Fibroblast of skin of left quadriceps (primary cell): ENCODE data around the gene OR2B2.
"Not testable (repeated sequence)": the region's sequence is repeated elsewhere in the genome, so short reads cannot be mapped to it uniquely, and the experiment has no call there.

ENCODE experiments used
- DNase-seq, 2 experiments: peaks; one replicate each; pipeline ENCODE4 v3.0.0-alpha.2; 2013; ENCODE audit warnings: low read depth in 2 of 2

Gene OR2B2

DNA sequence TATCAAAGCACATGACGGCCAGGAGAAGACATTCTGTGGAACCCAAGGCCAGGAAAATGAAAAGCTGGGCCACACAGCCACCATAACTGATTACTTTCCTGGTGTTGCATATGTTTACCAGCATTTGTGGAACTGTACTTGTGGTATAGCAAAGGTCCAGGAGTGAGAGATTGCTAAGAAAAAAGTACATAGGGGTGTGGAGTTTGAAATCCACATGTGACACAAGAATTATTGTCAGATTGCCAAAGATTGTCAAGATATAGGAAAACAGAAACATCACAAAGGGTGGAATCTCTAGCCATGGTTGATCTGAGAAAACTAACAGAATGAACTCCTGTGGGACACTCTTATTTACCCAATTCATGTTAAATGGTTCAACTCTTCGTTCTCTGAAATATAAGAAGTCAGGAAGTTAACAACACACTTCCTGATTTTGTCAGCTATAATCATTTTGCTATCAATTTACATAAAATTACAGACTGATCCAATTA is at the start of gene OR2B2:
Gene OR2B2 (minus strand): TSS at position 441 of the 491 bp plus-strand sequence. CDS start 77 bp downstream, at position 364.
- no peak for DNase-seq

DNA sequence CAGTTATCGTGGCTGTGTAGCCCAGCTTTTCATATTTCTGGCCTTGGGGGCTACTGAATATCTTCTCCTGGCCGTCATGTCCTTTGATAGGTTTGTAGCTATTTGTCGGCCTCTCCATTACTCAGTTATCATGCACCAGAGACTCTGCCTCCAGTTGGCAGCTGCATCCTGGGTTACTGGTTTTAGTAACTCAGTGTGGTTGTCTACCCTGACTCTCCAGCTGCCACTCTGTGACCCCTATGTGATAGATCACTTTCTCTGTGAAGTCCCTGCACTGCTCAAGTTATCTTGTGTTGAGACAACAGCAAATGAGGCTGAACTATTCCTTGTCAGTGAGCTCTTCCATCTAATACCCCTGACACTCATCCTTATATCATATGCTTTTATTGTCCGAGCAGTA is 45.3 kb upstream of the OR2B2 start:
- DNase-seq = no peak

DNA sequence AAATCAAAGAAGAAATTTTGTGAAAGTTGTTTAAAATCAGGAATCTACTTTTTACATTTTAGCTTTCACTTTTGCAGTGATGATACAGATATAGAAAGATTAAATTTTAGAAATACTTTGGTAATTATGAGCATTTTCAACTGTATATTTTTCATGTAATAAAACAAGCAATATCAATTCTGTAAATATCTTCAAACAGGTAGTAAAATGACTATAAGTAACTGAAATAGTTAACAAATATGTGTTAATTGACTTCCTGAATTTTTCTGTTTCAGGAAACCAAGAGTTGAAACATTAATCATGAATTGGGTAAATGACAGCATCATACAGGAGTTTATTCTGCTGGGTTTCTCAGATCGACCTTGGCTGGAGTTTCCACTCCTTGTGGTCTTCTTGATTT is 44.7 kb upstream of the OR2B2 start, which contains the start of gene OR2B6:
Gene OR2B6 (plus strand): TSS at position 301 of the 400 bp plus-strand sequence. CDS start 0 bp downstream, at position 301.
- no peak for DNase-seq

DNA sequence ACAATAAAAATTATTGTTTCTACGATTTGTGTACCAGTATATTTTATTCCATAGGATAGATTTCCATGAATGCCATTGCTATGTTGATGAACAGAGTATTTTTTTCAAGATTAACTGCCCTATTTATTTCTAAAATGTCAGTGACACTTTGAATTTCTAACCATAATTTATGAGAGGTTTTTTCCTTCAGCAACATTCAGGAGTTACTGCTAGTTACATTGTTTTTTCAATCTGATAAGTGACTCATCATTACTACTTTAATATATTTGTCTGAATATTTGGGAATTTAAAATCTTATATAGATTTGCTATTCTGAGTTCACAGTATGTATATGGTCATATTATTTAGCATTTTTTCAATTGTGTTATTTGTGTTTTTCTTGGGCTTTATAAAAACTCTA is 38.8 kb upstream of the OR2B2 start:
- DNase-seq = no peak

DNA sequence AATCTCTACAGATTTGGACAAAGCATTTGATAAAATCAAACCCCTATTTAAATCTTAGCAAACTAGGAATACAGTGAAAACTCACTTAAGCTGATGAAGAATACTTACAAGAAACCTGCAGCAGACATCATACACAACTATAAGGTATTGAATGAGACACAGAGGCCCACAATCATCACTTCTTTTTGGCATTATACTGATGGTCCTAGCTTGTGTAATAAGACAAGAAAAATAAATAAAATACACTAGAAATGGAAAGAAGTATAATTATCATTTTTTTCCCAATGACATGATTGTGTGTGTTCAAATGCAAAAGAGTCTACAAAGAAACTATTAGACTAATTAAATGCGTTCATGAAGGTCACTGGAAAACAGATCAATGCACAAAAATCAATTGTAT is 36.0 kb upstream of the OR2B2 start:
- DNase-seq = no peak

DNA sequence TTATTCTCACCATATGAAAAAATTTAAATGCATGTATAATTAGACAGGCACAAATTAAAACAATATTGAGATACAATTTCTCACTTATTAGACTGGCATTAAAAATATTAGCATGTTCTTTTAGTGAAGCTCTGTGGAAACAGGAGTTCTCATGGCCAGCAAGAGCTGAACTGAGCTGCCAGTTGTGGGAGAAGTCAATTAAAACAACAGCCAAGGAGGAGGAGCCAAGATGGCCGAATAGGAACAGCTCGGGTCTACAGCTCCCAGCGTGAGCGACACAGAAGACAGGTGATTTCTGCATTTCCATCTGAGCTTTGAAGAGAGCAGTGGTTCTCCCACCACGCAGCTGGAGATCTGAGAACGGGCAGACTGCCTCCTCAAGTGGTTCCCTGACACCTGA is 30.9 kb upstream of the OR2B2 start:
- DNase-seq = not testable (repeated sequence)

DNA sequence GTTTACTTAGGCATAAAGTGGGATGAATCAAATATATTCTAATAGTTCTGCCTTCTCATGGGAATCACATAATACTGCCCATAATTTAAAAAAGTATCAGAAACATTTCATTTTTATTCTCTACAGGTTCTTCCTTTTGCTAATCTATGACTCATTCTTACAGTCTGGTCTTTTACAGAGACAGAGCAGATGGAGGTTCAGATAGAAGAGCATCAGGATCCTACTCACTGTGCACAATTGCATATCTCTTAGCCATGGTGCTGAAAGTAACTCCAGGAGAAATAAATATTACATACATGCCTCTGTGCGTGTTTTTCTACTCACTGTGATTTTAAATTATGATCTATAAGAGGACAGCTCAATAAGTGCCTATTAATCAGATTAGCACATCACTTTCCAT is 28.6 kb upstream of the OR2B2 start:
- DNase-seq = no peak

DNA sequence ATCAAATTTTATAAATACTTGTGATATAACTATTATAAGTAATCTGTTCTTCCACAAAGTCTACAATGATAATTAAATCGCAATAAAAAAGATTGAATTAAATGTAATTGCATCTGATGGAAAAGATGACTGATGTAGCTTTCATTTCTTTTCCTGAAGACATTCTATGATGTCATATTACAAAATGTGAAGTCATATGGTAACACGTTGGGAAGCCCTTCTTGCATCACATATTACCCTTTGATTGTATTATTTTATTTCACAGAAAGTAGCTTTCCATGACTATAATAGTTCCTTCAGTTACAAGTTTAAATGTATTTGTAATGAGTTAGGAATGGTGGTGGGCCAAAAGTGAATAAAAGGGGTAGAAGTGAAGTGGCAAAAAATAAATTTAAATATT is 19.0 kb upstream of the OR2B2 start:
- DNase-seq = no peak

DNA sequence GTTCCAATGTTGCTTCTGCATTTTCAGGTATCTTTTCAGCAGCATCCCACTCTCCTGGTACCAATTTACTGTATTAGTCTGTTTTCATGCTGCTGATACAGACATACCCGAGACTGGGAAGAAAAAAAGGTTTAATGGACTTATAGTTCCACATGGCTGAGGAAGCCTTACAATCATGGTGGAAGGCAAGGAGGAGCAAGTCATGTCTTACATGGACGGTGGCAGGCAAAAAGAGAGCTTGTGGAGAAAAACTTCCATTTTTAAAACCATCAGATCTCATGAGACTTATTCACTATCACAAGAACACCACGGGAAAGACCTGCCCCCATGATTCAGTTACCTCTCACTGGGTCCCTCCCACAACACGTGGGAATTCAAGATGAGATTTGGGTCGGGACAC is 17.7 kb upstream of the OR2B2 start:
- not testable (repeated sequence) for DNase-seq

DNA sequence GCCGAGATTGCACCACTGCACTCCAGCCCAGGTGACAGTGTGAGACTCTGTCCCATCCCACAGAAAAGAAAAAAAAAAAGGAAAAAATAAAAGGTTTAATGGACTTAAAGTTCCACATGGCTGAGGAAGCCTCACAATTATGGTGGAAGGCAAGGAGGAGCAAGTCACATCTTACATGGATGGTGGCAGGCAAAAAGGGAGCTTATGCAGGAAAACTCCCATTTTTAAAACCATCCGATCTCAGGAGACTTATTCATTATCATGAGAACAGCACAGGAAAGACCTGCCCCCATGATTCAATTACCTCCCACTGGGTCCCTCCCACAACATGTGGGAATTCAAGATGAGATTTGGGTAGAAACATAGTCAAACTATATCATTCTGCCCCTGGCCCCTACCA is 15.8 kb upstream of the OR2B2 start:
- not testable (repeated sequence) for DNase-seq

DNA sequence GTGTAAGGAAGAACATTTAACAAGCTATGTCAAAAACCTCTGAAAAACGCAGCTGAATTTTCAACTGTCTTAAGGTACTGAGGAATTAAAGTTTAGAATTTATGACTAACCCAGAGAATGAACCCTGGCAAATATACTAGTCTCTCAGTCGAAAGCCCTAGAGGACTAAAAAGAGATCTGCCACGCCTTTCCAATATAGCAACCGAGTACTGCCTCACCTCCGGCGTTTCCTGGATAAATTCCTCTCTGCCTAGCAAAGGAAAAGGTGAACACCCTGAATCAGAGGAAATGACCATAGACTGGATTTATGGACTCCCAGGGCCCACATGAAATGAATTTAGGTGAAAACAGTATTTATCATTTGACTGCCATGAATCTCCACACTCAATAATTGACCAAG is 12.0 kb upstream of the OR2B2 start:
- no peak for DNase-seq

DNA sequence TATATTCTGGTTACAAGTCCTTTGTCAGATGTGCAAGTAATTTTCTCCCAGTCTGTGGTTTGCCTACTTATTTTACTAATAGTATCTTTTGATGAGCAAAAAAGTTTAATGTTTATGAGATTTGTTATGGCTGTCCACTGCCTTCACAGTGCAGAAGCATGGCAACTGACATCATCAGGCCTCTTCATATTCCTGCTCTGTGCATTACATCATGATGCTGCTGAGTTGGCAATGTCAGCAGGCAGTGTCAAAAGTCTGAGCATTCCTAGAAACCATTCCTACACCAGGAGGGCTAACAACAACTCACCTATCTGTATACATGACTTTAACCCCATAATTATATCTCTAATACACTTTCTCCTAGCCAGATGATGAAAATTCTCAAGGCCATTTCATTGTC is 10.8 kb upstream of the OR2B2 start:
- no peak for DNase-seq

DNA sequence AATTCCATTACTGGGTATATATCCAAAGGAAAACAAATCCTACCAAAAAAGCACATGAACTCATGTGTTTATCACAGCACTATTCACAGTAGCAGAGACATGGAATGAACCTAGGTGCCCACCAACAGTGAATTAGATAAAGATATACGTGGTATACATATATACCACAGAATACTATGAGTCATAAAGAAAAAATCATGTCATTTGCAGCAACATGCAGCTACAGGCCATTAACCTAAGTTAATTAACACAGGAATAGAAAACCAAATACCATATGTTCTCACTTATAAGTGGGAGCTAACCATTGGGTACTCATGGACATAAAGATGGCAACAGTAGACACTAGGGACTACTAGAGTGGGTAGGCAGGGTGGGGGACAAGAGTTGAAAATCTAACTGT is 4.2 kb downstream of the OR2B2 start:
- DNase-seq = no peak

DNA sequence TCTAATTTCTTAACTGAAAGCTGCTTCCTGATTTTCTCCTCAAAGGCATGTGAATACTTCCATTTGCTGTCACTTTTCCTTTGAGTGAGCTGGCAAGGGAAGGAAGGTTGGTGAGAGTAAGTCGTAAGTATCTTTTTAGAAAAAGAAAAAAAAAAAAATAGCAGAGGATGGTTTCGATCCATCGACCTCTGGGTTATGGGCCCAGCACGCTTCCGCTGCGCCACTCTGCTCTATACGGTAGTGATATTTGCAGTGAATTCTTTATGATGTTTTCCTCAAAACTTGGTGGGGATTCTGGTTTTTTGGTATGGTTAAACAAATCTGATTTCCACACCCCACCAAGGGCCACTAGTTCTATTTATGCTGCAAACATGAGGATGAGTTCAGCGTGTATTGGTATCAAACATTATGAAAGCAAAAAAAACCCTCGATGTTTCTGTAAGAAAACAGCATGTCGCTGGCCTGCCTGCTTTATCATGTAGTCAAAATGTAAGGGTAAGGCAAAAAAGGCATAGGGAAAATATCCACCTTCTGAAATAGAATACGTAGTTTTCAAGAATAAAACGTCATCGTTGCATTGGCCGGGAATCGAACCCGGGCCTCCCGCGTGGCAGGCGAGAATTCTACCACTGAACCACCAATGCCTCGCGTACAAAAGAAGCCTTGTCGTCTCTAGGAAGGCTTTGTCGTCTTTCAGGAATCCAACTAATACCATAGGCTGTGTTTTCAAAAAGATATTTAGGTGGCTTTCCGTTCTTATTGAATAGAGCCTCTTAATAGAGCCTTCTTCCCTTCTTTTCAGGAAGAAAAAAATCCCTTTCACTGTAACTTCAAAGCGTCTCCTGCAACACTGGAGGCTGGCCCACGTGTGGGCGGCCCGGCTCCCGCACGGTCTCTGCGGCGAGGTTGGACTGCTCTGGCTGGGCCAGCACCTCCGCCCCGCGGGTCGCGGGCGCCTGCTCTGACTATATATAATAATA is 9.6 kb downstream of the OR2B2 start:
- peak; percentile 56 to 65 for DNase-seq

DNA sequence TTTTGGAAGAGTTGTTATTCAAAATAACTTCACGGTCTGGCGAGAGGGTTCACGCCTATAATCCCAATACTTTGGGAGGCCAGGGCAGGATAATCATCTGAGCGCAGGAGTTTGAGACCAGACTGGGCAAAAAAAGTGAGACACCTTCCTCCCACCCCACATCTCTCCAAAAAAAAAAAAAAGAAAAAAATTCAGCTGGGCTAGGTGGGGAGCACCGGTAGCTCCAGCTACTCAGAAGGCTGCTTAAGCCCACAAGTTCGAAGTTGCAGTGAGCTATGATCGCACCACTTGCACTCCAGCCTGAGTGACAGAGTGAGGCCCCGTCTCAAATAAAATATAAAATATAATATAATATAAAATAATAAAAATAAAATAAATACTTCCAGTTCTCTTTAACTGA is 10.4 kb downstream of the OR2B2 start:
- DNase-seq = no peak

DNA sequence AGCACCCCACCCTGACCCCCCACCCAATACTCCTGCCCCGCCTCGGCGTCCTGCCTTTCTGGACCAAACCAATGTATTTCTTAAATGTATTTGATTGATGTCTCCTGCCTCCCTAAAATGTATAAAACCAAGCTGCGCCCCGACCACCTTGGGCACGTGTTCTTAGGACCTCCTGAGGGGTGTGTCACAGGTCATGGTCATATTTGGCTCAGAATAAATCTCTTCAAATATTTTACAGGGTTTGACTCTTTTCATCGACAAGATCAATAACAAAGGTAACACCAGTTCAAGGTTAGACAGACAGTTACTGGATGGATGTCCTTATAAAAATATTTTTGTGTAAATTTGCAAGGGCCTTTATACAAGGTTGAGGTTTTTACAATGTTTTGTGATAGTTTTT is 12.0 kb downstream of the OR2B2 start:
- DNase-seq = not testable (repeated sequence)

DNA sequence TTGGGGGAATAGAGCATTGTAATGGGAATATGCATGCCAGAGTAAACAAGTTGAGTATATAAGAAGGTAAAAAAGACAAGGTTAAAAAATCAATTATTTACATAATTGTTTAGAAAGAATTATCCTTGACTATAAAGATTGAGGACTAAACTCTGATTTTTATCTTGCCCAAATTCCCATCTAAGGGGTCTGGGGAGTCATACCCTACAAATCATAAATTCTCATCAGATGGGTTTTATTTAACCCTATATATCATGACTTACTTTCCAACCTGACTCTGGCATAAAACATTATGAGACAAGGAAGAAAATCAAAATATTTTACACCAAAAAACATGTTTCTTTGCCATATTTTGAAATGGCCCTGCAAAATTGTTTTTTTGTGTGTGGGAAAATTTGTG is 12.7 kb downstream of the OR2B2 start:
- DNase-seq = no peak

DNA sequence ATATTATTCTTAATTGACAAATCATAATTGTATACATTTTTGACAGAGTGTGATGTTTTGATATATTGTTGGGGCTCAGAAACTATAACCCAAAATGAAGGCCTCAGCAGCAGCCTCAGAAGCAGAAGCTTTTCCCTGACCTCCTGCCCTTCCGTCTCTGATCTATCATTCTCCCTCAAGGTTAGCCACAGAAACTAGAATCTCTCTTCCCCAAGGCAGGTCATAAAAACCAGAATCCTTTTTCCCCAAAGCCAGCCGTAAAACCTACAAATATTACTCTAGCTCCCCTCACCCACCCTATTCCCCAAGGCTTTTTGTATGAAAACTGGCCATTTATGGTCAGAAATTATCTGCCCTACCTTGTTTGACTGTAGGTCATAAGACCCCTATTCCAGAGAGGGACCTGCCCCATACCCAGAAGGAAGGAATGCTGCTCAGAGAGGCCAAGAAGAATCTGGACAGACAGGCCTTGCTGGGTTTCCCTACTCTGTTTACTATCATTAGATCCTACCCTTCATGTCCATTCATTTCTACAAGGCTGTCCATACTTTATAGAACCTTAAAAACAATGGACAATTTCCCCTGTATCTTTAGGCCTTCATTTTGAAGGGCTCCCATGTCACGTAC is 14.5 kb downstream of the OR2B2 start:
- DNase-seq = no peak

DNA sequence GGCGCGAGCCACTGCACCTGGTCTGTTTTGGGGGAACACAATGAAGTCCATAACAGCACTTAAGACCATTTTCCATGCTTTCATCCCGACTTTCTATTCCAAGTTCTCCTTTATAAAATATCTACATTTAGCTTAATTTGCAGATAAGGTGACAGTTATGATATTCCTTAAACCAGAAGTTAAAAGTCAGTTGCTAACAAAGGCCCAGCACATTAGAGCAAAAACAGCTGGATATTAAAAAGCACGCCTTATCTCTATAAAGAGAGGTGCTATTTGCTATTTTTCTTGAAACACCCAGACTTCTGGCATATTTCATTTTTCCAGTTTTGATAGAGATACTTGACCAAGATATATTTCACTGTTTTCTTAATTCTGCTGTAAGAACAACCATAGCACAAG is 15.8 kb downstream of the OR2B2 start:
- no peak for DNase-seq

DNA sequence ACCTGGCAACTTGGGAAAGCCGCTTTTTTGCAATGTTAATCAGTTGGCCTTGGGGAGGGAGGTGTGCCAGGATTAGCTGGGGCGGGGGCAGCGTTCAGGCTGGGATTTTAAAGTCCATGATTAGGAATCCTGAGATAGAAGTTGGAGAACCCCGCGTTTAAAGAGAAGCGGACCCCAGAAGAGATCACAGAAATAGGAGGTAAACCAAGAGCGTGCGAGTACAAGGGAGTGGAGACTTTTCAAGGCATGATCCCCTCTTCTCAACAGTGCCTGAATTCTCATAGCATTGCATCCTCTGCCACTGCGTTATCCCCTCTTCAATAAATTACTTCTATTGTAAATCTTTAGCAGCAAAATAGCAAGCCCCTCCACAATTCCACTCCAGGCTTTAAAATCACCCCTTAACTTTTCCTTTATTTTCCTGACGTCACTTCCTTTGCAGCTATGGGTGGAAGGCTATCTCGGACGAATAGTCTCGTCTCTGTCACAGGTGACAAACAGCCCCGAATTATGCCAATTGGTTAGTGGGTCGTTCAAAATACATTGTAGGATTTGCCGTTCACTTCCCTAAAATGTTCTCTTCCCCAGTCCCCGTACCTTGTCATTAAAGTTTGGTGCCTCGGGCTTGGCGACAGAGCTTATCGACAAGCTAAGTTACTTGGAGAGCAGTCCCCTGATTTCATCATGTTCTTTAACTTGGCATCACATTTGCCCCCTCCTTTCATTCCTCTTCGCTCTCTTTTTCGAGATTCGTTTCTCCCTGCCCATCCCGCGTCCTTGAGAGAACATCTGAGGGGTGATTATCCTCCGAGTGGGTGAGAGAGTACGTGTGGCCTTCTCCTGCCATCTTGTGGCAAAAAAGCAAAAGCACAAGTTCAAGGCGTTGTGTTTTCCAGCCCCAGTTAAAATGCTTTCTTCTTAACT is 17.1 kb downstream of the OR2B2 start:
- peak; percentile 63 to 67 for DNase-seq
